IPS-15b (cell line): ENCODE results near the gene BMPR2.

Source experiments
- H3K27me3 ChIP-seq: one replicate; pipeline ENCODE4 v1.6.1; 2013; ENCODE audit warnings: low read length; ENCODE audit not compliant: control insufficient read depth, insufficient read depth
- H3K36me3 ChIP-seq: one replicate; pipeline ENCODE4 v1.6.1; 2013; ENCODE audit warnings: low read length; ENCODE audit not compliant: control insufficient read depth, insufficient read depth
- H3K4me1 ChIP-seq: one replicate; pipeline ENCODE4 v1.6.1; 2013; ENCODE audit warnings: mild to moderate bottlenecking, low read length; ENCODE audit not compliant: control insufficient read depth, insufficient read depth
- H3K4me3 ChIP-seq: one replicate; pipeline ENCODE4 v1.5.1; 2013; ENCODE audit warnings: low read depth, low read length
- H3K9ac ChIP-seq: one replicate; pipeline ENCODE4 v1.6.1; 2013; ENCODE audit warnings: low read depth, mild to moderate bottlenecking, low read length
- H3K9me3 ChIP-seq: one replicate; pipeline ENCODE4 v1.6.1; 2013; ENCODE audit warnings: mild to moderate bottlenecking, low read length; ENCODE audit not compliant: control insufficient read depth, insufficient read depth

BMPR2 gene

DNA sequence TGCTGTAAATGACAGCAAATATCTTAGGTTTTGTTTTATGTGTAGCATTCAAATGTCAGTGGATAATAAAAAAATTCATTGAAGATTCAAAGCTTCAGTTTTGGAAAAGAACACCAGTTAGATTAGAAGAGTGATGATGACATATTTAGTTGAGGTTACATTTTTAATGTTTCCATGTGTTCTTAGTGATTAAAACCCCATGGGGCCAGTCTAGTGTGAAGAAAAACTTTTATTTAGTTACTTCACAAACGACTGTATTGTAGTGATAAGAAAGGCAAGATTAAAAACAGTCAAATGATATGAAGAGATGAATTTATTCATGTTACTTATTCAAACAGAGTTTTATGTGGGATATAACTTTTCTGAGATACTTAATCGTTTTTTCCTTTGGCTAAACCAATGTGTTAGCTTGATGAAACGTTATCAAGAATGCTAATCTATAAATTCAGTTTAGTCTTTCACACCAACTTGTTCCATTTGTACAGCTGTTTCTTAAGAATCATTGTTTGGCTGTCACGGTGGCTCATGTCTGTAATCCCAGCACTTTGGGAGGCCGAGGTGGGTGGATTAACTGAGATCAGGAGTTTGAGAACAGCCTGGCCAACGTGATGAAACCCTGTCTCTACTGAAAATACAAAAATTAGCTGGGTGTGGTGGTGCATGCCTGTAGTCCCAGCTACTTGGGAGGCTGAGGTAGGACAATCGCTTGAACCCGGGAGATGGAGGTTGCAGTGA lies 11.6 kb downstream of the BMPR2 start:
- H3K36me3 ChIP-seq: no peaks in the 10 kb centered on the region
- H3K4me3 ChIP-seq: no peak overlapping the region
- H3K9me3 ChIP-seq: no peaks in the 10 kb centered on the region
- no peaks in the 10 kb centered on the region for H3K4me1 ChIP-seq
- H3K27me3 ChIP-seq: no peaks in the 10 kb centered on the region
- H3K9ac ChIP-seq: no peak overlapping the region

DNA sequence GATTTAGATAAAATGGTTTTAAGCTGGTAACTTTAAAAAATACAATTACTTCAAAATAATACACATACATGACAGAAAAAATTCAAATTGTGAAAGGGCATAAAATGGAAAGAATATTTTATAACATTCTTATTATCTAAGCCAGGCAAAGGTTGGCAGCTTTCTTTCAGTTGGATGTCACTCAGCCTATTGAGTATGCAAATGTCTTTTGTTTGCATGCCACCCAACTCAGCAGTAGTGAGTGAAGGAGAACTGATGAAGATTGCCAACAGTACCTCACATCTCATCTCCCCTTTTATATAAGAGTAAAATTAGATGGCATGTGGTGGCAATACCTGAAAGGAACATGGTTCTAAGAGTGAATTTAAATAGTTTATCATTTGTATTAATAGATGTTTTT lies 24.8 kb downstream of the BMPR2 start:
- no peak overlapping the region for H3K4me3 ChIP-seq
- no peak overlapping the region for H3K9ac ChIP-seq
- H3K36me3 ChIP-seq: no peaks in the 10 kb centered on the region
- peaks cover 8% of the 10 kb centered on the region for H3K4me1 ChIP-seq
- no peaks in the 10 kb centered on the region for H3K27me3 ChIP-seq
- no peaks in the 10 kb centered on the region for H3K9me3 ChIP-seq

DNA sequence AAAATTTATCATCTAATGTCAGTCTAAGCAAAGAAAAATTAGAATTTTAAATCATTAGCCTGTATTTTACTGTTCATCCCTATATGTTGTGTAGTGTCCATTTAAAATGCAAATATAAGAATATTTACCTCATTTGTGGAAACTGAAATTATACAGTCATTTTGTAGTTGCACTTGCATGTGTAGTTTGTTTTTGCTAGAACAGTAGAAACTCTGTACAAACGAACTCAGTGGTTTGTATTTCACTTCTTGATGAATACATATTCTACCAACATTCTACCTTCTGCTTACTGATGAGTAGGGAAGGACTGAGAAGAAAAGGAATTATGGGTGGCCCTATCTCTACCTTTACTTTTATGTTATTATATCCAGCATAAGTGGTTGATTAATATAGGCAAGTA lies 29.7 kb downstream of the BMPR2 start:
- Histone ChIP-seq H3K4me1 (peaks cover 8% of the 10 kb centered on the region), H3K4me3 (no peak overlapping the region), H3K9ac (no peak overlapping the region), H3K27me3 (no peaks in the 10 kb centered on the region), H3K36me3 (no peaks in the 10 kb centered on the region), H3K9me3 (no peaks in the 10 kb centered on the region)

DNA sequence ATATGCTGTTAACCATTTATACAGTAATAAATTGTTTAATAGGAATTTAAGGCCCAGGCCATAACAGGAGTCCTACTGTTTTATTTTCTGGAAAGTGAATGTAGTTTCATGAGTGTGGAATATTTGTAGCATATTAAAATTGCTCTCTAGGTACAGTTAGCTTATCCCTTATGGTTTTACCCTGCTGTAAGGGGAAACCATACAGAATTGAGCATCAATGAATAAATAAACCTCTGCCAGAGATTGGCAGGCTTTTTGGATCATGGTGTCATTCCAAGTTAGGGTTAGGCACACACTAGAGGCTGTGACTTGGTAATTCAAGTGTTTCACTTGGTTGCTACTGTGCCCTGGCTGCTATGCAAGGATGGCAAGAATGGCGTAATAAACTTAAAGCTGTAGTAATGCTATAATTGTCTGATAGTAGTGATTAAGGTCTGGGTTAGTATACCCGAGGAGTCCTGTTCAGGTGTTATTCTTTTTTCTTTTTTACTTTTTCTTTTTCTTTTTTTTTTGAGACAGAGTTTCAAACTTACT lies 30.4 kb downstream of the BMPR2 start:
- H3K36me3 ChIP-seq: no peaks in the 10 kb centered on the region
- no peak overlapping the region for H3K9ac ChIP-seq
- H3K27me3 ChIP-seq: no peaks in the 10 kb centered on the region
- H3K4me1 ChIP-seq: peaks cover 3% of the 10 kb centered on the region
- no peaks in the 10 kb centered on the region for H3K9me3 ChIP-seq
- no peak overlapping the region for H3K4me3 ChIP-seq

DNA sequence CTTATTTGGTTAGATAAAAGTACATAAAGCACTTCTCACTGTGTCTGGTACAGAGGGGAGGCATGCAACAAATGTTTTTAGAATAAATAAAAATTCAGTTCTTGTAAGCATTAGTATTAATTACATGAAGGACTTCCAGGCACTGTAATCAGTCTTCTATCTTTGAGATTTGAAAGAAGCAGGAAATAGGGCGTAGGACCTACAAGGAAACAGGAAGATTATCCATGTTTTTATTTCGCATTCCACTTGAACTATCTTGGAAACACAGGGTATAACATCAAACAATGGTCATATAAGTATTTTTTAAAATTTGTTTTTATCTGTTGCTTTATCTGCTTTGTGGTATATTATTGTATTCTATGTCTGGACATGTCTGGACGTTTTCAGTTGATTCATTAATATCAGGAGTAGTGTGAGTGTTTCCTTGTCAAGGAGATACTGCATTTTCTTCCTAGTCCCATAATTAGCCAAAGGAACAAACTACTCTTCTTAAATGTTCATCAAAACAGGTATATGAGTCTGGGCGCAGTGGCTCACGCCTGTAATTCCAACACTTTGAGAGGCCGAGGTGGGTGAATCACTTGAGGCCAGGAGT lies 32.5 kb downstream of the BMPR2 start:
- H3K4me3 ChIP-seq: no peak overlapping the region
- H3K9me3 ChIP-seq: no peaks in the 10 kb centered on the region
- H3K4me1 ChIP-seq: no peaks in the 10 kb centered on the region
- no peaks in the 10 kb centered on the region for H3K27me3 ChIP-seq
- no peaks in the 10 kb centered on the region for H3K36me3 ChIP-seq
- H3K9ac ChIP-seq: no peak overlapping the region

DNA sequence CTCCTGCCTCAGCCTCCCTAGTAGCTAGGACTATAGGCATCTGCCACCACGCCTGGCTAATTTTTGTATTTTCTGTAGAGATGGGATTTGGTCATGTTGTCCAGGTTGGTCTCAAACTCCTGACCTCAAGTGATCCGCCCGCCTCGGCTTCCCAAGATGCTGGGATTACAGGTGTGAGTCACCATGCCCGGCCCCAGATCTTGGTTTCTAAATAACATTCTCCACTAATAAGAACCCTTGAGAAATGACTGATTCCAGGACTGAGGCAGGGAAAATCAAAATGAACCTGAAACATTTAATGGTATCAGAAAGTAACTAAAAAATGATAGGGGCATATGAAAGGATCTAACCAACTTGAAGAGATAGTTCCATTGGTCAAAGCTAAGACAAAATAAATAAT lies 34.0 kb downstream of the BMPR2 start:
- Histone ChIP-seq H3K36me3 (no peaks in the 10 kb centered on the region), H3K27me3 (no peaks in the 10 kb centered on the region), H3K9me3 (no peaks in the 10 kb centered on the region), H3K9ac (no peak overlapping the region), H3K4me3 (no peak overlapping the region), H3K4me1 (no peaks in the 10 kb centered on the region)

DNA sequence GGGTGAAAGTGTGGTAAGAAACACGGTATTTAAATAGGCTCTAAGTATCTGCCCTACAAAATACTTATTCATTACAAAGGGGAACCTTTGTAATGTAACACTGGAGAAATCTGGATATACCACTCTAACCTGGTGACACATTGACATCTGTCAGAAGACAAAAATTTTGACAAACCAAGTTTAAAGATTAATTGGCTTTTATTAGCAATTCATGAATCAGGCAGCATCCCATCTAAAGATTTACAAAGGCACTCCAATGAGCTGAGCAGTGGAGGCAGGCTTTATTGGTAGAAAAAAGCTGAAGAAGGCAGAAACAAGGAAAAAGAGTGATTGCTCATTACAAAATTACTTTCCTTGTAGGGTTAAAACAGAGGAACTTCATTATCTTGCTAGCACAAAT lies 35.0 kb downstream of the BMPR2 start:
- no peaks in the 10 kb centered on the region for H3K4me1 ChIP-seq
- no peak overlapping the region for H3K4me3 ChIP-seq
- no peaks in the 10 kb centered on the region for H3K27me3 ChIP-seq
- H3K9ac ChIP-seq: no peak overlapping the region
- no peaks in the 10 kb centered on the region for H3K36me3 ChIP-seq
- no peaks in the 10 kb centered on the region for H3K9me3 ChIP-seq

DNA sequence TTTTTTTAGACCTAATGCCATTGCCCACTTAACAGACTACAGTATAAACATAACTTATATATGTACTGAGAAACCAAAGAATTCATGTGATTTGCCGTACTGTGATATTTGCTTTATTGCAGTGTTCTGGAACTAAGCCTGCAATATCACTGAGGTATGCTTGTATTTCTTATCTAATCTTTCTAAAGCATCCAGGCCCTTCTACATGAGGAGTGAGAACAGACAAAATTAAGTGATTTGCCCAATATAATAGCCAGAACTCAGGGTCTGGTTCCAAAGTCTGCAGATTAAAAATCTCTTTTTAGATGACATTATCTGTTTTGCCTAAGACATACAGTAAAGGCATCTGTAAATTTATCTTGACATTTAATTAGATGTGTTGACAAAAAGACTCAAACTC lies 41.9 kb downstream of the BMPR2 start:
- Histone ChIP-seq H3K4me1 (peaks cover 11% of the 10 kb centered on the region), H3K9ac (no peak overlapping the region), H3K4me3 (no peak overlapping the region), H3K9me3 (no peaks in the 10 kb centered on the region), H3K27me3 (no peaks in the 10 kb centered on the region), H3K36me3 (no peaks in the 10 kb centered on the region)

DNA sequence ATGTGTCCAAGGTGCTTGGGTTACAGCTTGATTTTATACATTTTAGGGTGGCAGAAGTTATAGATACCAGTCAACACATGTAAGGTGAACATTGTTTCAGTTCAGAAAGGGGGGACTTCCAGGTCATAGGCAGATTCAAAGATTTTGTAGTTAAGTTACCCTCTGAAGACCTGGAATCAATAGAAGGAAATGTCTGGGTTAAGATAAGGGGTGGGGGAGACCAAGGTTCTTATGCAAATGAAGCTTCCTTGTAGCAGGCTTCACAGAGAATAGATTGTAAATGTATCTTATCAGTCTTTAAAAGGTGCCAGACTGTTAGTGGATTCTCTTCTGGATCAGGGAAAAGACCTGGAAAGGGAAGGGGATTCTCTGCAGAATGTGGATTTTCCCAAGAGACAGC lies 42.4 kb downstream of the BMPR2 start:
- Histone ChIP-seq H3K4me1 (peaks cover 11% of the 10 kb centered on the region), H3K36me3 (no peaks in the 10 kb centered on the region), H3K27me3 (no peaks in the 10 kb centered on the region), H3K4me3 (no peak overlapping the region), H3K9me3 (no peaks in the 10 kb centered on the region), H3K9ac (no peak overlapping the region)

DNA sequence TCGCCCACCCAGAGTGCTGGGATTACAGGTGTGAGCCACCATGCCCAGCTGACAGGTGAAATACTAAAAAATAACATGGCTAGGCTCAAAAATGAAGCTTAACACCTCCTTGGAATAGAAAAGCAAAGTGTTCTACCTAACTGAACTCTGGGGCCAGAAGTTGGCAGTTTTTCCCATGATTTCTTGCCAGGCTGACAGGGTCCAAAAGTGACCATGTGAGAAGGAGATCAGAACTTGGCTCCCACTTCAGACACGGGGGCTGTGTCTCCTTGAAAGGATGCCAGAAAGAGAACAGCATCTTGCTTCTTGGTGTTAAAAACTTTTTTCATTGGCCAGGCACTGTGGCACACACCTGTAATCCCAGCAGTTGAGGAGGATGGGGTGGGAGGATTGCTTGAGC lies 47.0 kb downstream of the BMPR2 start:
- no peak overlapping the region for H3K9ac ChIP-seq
- no peaks in the 10 kb centered on the region for H3K36me3 ChIP-seq
- H3K4me3 ChIP-seq: no peak overlapping the region
- no peaks in the 10 kb centered on the region for H3K27me3 ChIP-seq
- H3K4me1 ChIP-seq: peaks cover 8% of the 10 kb centered on the region
- H3K9me3 ChIP-seq: no peaks in the 10 kb centered on the region

DNA sequence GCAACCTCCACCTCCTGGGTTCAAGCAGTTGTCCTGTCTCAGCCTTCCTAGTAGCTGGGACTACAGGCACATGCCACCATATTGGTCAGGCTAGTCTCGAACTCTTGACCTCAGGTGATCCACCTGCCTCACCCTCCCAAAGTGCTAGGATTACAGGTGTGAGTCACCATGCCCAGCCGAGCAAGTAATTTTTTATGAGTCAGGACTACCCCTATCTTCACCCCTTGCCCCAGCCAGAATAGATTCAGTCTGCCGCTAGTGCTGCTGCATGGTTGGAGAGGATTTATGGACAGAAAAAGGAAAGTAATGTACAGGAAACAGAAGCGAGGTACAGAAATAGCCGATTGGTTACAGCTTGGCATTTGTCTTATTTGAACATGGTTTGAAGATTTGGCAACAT lies 48.9 kb downstream of the BMPR2 start:
- Histone ChIP-seq H3K4me1 (peaks cover 4% of the 10 kb centered on the region), H3K4me3 (no peak overlapping the region), H3K9me3 (no peaks in the 10 kb centered on the region), H3K36me3 (no peaks in the 10 kb centered on the region), H3K27me3 (no peaks in the 10 kb centered on the region), H3K9ac (no peak overlapping the region)

DNA sequence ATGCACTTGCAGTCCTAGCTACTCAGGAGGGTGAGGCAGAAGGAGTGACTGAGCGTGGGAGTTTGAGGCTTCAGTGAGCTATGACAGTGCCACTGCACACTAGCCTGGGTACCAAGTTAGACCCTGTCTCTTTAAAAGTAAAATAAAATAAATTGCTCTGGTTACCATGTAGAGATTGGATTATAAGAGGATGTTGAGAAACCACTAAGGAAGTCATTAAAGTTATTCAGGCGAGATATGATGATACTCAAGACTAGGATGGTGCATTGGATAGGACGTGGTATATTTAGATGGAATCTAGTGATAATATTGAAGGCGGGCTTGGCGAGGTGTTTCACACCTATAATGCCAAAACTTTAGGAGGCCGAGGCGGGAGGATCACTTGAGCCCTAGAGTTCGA lies 50.6 kb downstream of the BMPR2 start:
- Histone ChIP-seq H3K4me1 (no peaks in the 10 kb centered on the region), H3K4me3 (no peak overlapping the region), H3K36me3 (no peaks in the 10 kb centered on the region), H3K9me3 (no peaks in the 10 kb centered on the region), H3K27me3 (no peaks in the 10 kb centered on the region), H3K9ac (no peak overlapping the region)
